Loucy (cell line): ENCODE data around the gene ACVRL1.

ENCODE experiments used
- H2AFZ ChIP-seq: fragments of 200-600 bp; sonication (generic); 2 replicates; pipeline ENCODE4 v1.6.0; 2016; ENCODE audit warnings: antibody characterized with exemption, mild to moderate bottlenecking, low read length, moderate library complexity
- H3F3A ChIP-seq: fragments of 200-600 bp; 2 replicates; pipeline ENCODE4 v1.6.0; 2016; ENCODE audit warnings: antibody characterized with exemption, low read depth, mild to moderate bottlenecking
- H3K27me3 ChIP-seq: fragments of 200-600 bp; sonication (generic); 2 replicates; pipeline ENCODE4 v1.6.1; 2014; ENCODE audit warnings: low read length, mild to moderate bottlenecking; ENCODE audit not compliant: insufficient read depth, poor library complexity, severe bottlenecking
- H3K36me3 ChIP-seq: fragments of 200-600 bp; sonication (generic); 2 replicates; pipeline ENCODE4 v1.6.1; 2016; ENCODE audit warnings: low read length; ENCODE audit not compliant: insufficient read depth
- H3K4me1 ChIP-seq: fragments of 200-600 bp; sonication (generic); 2 replicates; pipeline ENCODE4 v1.5.1; 2014; ENCODE audit warnings: low read length, mild to moderate bottlenecking; ENCODE audit not compliant: insufficient read depth, poor library complexity, severe bottlenecking
- H3K4me2 ChIP-seq: fragments of 200-600 bp; sonication (generic); 2 replicates; pipeline ENCODE4 v1.6.0; 2014; ENCODE audit warnings: antibody characterized with exemption, low read length, low read depth, mild to moderate bottlenecking; ENCODE audit not compliant: poor library complexity, severe bottlenecking
- H3K4me3 ChIP-seq: fragments of 200-600 bp; sonication (generic); 2 replicates; pipeline ENCODE4 v1.5.1; 2014; ENCODE audit warnings: low read length, mild to moderate bottlenecking, mixed read lengths; ENCODE audit not compliant: poor library complexity, severe bottlenecking
- H3K79me2 ChIP-seq: fragments of 200-600 bp; sonication (generic); 2 replicates; pipeline ENCODE4 v1.6.1; 2014; ENCODE audit warnings: low read length; ENCODE audit not compliant: insufficient read depth
- H3K9ac ChIP-seq: fragments of 200-600 bp; sonication (generic); 2 replicates; pipeline ENCODE4 v1.6.0; 2014; ENCODE audit warnings: mild to moderate bottlenecking, low read depth, low read length, moderate library complexity; ENCODE audit not compliant: poor library complexity, severe bottlenecking
- H3K9me2 ChIP-seq: fragments of 200-600 bp; sonication (generic); replicated peaks from 2 replicates; pipeline ENCODE4 v1.6.1; 2016; ENCODE audit warnings: low read depth, low read length, mixed read lengths
- H3K9me3 ChIP-seq: fragments of 200-600 bp; sonication (generic); 2 replicates; pipeline ENCODE4 v1.6.1; 2014; ENCODE audit warnings: mild to moderate bottlenecking, antibody characterized with exemption, low read length, low read depth; ENCODE audit not compliant: insufficient read depth
- H4K20me1 ChIP-seq: fragments of 200-600 bp; sonication (generic); 2 replicates; pipeline ENCODE4 v1.6.0; 2014; ENCODE audit warnings: antibody characterized with exemption, low read length, mild to moderate bottlenecking; ENCODE audit not compliant: insufficient read depth, poor library complexity, severe bottlenecking
- CTCF ChIP-seq: fragments of 200-600 bp; sonication (generic); conservative IDR thresholded peaks from 2 replicates; pipeline ENCODE4 v1.5.1; 2014; ENCODE audit warnings: mild to moderate bottlenecking, antibody characterized with exemption, low read length
- EZH2phosphoT487 ChIP-seq: fragments of 200-600 bp; IDR thresholded peaks from 2 replicates; pipeline ENCODE4 v1.6.1; 2018; ENCODE audit warnings: antibody characterized with exemption, mild to moderate bottlenecking, moderate library complexity, borderline replicate concordance

ACVRL1 gene

GRCh38 chr12:51873251-51873994 is 33.9 kb upstream of the ACVRL1 start:
- Histone ChIP-seq H3K9me2 (no peaks in the 10 kb centered on the region), H3K4me2 (no peak overlapping the region), H3K9me3 (no peaks in the 10 kb centered on the region), H3K4me1 (peaks cover 6% of the 10 kb centered on the region), H3K36me3 (no peaks in the 10 kb centered on the region), H2AFZ (no peak overlapping the region), H3K27me3 (no peaks in the 10 kb centered on the region), H3K9ac (no peak overlapping the region), H3K79me2 (no peaks in the 10 kb centered on the region), H3K4me3 (no peak overlapping the region), H4K20me1 (no peaks in the 10 kb centered on the region), H3F3A (no peaks in the 10 kb centered on the region)
- no peak for TF ChIP-seq EZH2phosphoT487
- TF ChIP-seq CTCF = no peak

DNA sequence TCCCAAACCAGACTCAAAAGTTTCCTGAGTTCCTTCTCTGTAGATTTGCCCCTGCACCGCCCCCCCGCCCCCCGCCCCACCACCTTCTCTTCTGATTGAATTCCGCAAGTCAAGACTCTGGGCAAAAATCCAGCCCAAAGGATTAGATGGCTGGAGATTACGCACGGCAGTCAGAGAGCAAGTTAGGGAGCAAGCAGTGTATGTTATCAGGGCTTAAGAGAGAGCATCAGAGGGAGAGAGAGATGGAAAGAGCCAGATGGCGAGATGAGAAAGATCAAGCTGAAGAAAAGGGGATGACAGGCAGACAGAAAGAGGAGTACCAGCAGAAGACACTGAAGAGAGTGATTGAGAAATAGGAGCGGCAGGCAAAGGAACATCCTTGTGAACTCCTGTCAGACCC is 33.3 kb upstream of the ACVRL1 start:
- no peaks in the 10 kb centered on the region for H3K9me3 ChIP-seq

GRCh38 chr12:51874486-51874885 is 32.8 kb upstream of the ACVRL1 start:
- H3K27me3 ChIP-seq = no peaks in the 10 kb centered on the region
- TF ChIP-seq CTCF (no peak), EZH2phosphoT487 (no peak)
- H3K4me1 ChIP-seq = peaks cover 6% of the 10 kb centered on the region
- no peak overlapping the region for H3K9ac ChIP-seq
- H3K9me3 ChIP-seq = no peaks in the 10 kb centered on the region
- H3K79me2 ChIP-seq = no peaks in the 10 kb centered on the region
- H4K20me1 ChIP-seq = no peaks in the 10 kb centered on the region
- H3K4me3 ChIP-seq = no peak overlapping the region
- H3K36me3 ChIP-seq = no peaks in the 10 kb centered on the region
- H3F3A ChIP-seq = no peaks in the 10 kb centered on the region
- no peak overlapping the region for H3K4me2 ChIP-seq
- H3K9me2 ChIP-seq = no peaks in the 10 kb centered on the region
- no peak overlapping the region for H2AFZ ChIP-seq

More for the DNA sequence above, 33.3 kb upstream of the ACVRL1 start:
- Histone ChIP-seq H4K20me1 (no peaks in the 10 kb centered on the region), H3K9ac (no peak overlapping the region), H3K27me3 (no peaks in the 10 kb centered on the region), H3K9me2 (no peaks in the 10 kb centered on the region), H3F3A (no peaks in the 10 kb centered on the region), H3K4me1 (peaks cover 6% of the 10 kb centered on the region), H3K79me2 (no peaks in the 10 kb centered on the region), H3K4me3 (no peak overlapping the region), H2AFZ (no peak overlapping the region), H3K36me3 (no peaks in the 10 kb centered on the region), H3K4me2 (no peak overlapping the region)
- TF ChIP-seq EZH2phosphoT487 (no peak), CTCF (no peak)
